HFF-Myc (cell line): Measurements from ENCODE around the gene MPP3.
A peak's percentile ranks its signal among the peaks of the same experiment; 100 is the strongest.

Experiments used
- DNase-seq: peaks from one replicate; pipeline ENCODE4 v3.0.0-alpha.2; 2011; ENCODE audit warnings: low read depth; ENCODE audit errors: extremely low read depth
- H3K4me3 ChIP-seq: replicated peaks from 2 replicates; pipeline ENCODE4 v1.5.1; 2011; ENCODE audit warnings: low read depth, mild to moderate bottlenecking, control low read depth, low read length
- CTCF ChIP-seq: IDR thresholded peaks from 2 replicates; pipeline ENCODE4 v1.5.1; 2012; ENCODE audit warnings: mild to moderate bottlenecking, low read depth, low read length, control low read depth; ENCODE audit errors: missing control alignments

Gene MPP3

GRCh38 chr17:43769426-43769825 lies 63.5 kb downstream of the MPP3 start:
- no peak for TF ChIP-seq CTCF
- no peak overlapping the region for H3K4me3 ChIP-seq
- DNase-seq: no peak

- no peak for DNase-seq
- H3K4me3 ChIP-seq: no peak overlapping the region
- no peak for TF ChIP-seq CTCF
Observed at GRCh38 chr17:43768943-43769342, 64.0 kb downstream of the MPP3 start.

GRCh38 chr17:43768382-43768781 lies 64.6 kb downstream of the MPP3 start:
- no peak for TF ChIP-seq CTCF
- no peak for DNase-seq
- no peak overlapping the region for H3K4me3 ChIP-seq

GRCh38 chr17:43767713-43768059 lies 65.3 kb downstream of the MPP3 start:
- DNase-seq: no peak
- no peak for TF ChIP-seq CTCF
- no peak overlapping the region for H3K4me3 ChIP-seq

GRCh38 chr17:43767053-43767712 lies 65.8 kb downstream of the MPP3 start:
- DNase-seq: no peak
- no peak for TF ChIP-seq CTCF
- H3K4me3 ChIP-seq: no peak overlapping the region

- peak; percentile 86 for TF ChIP-seq CTCF
- H3K4me3 ChIP-seq: no peak overlapping the region
- DNase-seq: no peak
Observed at GRCh38 chr17:43766413-43767052, 66.4 kb downstream of the MPP3 start.

- peak; percentile 82 for DNase-seq
- H3K4me3 ChIP-seq: no peak overlapping the region
- peak; percentile 100 for TF ChIP-seq CTCF
Observed at GRCh38 chr17:43760254-43760852, 72.6 kb downstream of the MPP3 start.
